GM10248 (cell line): ENCODE data around the gene DCHS1.
A peak's percentile ranks its signal among the peaks of the same experiment; 100 is the strongest.

ENCODE experiments used
- CTCF ChIA-PET: fragments of 300-600 bp; sonication (Branson Sonifier 250); formaldehyde crosslinking; extraction: SDS; loops from one replicate; lab custom pipeline; 2021; ENCODE audit warnings: antibody characterized with exemption; lab: Yijun Ruan, JAX
- POLR2A ChIA-PET: fragments of 350-650 bp; sonication (Branson Sonifier 250); formaldehyde crosslinking; extraction: SDS; loops from one replicate; lab custom pipeline; 2020; ENCODE audit warnings: antibody characterized with exemption; lab: Yijun Ruan, JAX
- DNase-seq: peaks from one replicate; pipeline ENCODE4 v3.0.0; 2012; ENCODE audit errors: extremely low spot score
- TF ChIP-seq, protein P1 (sequence below): IDR thresholded peaks from 2 replicates; pipeline ENCODE4 v1.5.1; 2012; ENCODE audit warnings: mild to moderate bottlenecking, low read depth; ENCODE audit errors: extremely low read depth, missing control alignments, control extremely low read depth

The DCHS1 gene

DNA sequence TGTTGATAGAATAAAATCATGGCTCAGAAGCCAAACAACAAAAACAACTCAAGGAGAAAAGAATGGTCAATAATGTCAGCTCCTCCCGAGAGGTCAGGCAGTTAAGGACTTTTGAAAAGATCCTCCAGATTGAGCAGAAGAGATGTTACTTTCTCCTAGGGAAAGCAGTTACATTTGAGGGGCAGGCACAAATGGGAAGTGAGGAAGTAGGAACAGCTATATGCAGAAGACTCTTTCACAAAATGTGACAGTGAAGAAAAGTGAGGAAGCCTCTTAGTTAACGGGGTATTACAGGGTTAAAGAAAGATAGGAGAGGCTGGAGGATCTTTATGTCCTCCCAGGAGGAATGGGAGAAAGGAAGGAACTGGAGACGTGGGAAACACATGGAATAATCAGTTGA, 3.4 kb downstream of the DCHS1 start:
- TF ChIP-seq, protein P1, sequence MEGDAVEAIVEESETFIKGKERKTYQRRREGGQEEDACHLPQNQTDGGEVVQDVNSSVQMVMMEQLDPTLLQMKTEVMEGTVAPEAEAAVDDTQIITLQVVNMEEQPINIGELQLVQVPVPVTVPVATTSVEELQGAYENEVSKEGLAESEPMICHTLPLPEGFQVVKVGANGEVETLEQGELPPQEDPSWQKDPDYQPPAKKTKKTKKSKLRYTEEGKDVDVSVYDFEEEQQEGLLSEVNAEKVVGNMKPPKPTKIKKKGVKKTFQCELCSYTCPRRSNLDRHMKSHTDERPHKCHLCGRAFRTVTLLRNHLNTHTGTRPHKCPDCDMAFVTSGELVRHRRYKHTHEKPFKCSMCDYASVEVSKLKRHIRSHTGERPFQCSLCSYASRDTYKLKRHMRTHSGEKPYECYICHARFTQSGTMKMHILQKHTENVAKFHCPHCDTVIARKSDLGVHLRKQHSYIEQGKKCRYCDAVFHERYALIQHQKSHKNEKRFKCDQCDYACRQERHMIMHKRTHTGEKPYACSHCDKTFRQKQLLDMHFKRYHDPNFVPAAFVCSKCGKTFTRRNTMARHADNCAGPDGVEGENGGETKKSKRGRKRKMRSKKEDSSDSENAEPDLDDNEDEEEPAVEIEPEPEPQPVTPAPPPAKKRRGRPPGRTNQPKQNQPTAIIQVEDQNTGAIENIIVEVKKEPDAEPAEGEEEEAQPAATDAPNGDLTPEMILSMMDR: no peak
- CTCF ChIA-PET: interaction anchor here (1.5 kb wide), 1 partner anchor 16 kb away, joined by 5 read pairs; no protein-coding TSS in a partner anchor
- POLR2A ChIA-PET: interaction anchor here (0.6 kb wide), 1 partner anchor 55 kb away, joined by 4 read pairs; no protein-coding TSS in a partner anchor
- no peak for DNase-seq

DNA sequence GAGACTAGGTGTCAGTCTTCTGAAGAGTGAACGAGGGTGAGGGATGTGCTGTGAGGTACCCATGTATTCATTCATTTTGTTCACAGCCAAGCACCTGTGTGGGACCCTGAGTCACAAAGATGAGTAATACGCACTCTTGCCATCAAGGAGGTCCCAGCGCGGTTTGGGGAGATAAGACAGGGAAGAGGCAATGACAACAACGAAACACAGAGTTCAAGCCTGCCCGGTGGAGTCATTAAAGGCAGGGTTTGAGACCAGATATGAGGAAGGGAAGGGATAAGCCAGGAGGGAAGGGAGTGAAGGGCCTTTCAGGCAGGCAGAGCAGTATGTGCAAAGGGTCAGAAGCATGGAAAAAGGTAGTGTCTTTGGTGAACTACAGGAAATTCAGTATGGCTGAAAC, 4.6 kb downstream of the DCHS1 start:
- POLR2A ChIA-PET: no interaction called here
- TF ChIP-seq, protein P1: no peak
- CTCF ChIA-PET: no interaction called here
- DNase-seq: no peak

DNA sequence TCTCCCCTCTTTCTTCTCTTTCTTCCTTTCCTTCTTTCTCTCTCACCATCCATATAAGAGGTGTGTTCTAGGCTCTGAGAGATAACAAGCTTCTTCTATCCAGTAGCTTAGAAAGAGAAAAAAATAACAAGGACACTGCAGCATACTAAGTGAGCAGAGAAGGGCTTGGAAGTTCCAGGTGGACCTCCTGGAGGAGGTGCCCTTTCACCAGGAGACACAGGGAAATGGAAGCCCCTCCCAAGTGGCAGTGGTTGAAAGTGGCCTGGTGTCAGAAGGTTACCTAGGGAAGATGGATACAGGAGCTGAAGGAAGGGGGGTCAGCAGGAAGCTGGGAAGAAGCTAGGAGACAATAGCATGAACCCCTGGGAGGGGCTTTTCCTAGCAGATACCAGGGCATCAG, 5.5 kb downstream of the DCHS1 start:
- POLR2A ChIA-PET: no interaction called here
- CTCF ChIA-PET: interaction anchor here (1.0 to 5.6 kb wide), 7 partner anchors 9 to 31 kb away, joined by 3 to 31 read pairs (median 6); partner anchors contain the start of gene TPP1
- no peak for DNase-seq
- TF ChIP-seq, protein P1: no peak

DNA sequence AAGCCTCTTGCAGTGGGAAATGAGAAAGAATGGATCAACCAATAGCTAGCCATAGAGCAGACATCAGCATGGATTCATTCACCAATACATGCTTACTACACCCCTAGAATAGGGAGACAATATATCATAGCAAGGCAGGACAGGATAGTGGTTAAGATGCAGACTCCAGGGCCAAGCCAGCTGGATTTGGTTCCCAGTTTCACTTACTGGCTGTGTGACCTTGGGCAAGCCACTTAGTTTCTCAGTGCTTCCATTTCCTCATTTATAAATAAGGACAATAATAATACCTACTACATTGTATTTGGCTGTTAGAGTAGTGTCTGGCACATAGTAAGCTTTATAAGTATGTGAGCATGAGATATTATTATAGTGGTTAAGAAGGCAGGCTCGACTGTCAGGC, 7.1 kb downstream of the DCHS1 start:
- TF ChIP-seq, protein P1: no peak
- POLR2A ChIA-PET: no interaction called here
- CTCF ChIA-PET: interaction anchor here (1.2 to 5.6 kb wide), 6 partner anchors 11 to 44 kb away, joined by 3 to 31 read pairs (median 7); partner anchors contain the start of gene MRPL17
- no peak for DNase-seq

DNA sequence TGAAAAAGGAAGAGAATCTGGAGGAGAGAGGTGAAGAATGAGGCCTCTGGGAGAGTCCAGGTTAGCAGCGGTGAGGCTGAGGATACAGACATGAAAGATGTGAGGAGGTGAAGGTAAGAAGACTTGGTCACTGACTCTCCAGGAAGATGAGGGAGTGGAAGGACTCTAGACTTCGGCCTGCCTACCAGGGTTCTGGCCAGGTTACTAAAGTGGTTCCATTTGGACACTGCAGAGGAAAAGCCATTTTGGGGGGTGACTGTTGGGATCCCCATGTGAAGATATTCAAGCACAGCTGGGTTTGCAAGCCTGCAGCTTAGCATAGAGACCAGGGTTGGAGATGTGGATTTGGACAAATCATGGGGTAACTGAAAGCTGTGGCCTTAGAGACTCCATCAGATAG, 7.8 kb downstream of the DCHS1 start:
- ChIA-PET CTCF (interaction anchor here (1.5 to 5.6 kb wide), 7 partner anchors 9 to 43 kb away, joined by 3 to 31 read pairs (median 7); partner anchors contain the start of gene MRPL17), POLR2A (no interaction called here)
- TF ChIP-seq, protein P1: no peak
- no peak for DNase-seq

DNA sequence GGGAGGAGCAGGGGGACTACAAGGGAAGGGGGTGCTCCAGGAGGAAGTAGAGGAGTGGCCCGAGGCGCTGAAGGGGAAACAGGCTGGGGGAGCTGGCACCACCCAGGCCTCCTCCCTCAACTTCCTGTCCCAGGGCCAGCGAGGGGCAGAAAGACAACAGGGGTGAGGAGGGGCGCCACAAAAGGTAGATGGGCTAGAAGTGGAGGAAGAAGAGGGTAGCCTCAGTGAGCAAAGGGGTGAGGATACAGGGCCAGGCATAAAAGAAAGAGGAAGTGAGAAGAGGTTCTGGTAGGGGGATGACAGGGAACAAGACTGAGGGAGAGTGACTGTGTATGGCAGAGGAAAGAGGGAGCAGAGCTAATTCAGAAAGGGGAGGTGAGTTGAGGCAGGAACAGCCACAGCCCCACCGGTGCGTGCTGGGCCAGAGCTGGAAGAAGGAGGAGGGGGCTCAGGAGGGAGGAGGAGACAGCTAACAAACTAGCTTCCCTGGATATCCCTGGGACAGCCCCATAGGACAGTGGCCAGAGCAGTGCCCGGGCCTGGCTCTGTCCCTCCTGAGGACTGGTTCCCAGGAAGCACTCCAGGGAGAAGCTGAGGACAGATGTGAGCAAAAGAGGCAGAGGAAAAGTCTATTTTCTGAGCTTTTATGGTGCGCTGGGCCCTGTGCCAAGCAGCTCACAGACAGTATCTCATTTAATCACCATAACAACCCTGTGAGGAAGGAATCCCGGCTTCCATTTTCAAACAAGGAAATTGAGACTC, 8.5 kb downstream of the DCHS1 start:
- TF ChIP-seq, protein P1: no peak
- ChIA-PET CTCF (interaction anchor here (1.5 to 5.6 kb wide), 6 partner anchors 9 to 42 kb away, joined by 3 to 31 read pairs (median 8); partner anchors contain the start of gene MRPL17), POLR2A (interaction anchor here (0.7 kb wide), 1 partner anchor 25 kb away, joined by 6 read pairs; no protein-coding TSS in a partner anchor)
- DNase-seq: peak; percentile 81
